Activated naive CD8-positive, alpha-beta T cell treated with anti-CD3 and anti-CD28 coated beads, Interleukin-2, amount 50 U/mL, for 16 hours (primary cell): ENCODE measurements around the gene FBXL7.

ENCODE experiments used
- DNase-seq: peaks from one replicate; pipeline ENCODE4 v3.0.0-alpha.2; 2020; ENCODE audit warnings: low read depth, low spot score

FBXL7 gene

GRCh38 chr5:15762668-15763067, 262.7 kb downstream of the FBXL7 start:
- no peak for DNase-seq

GRCh38 chr5:15763754-15764153, 263.8 kb downstream of the FBXL7 start:
- DNase-seq, result no peak

- DNase-seq, result no peak
Measured at GRCh38 chr5:15768936-15769335, 269.0 kb downstream of the FBXL7 start.

- DNase-seq, result no peak
Measured at GRCh38 chr5:15772131-15772530, 272.2 kb downstream of the FBXL7 start.

GRCh38 chr5:15774632-15775031, 274.7 kb downstream of the FBXL7 start:
- DNase-seq, result no peak

- no peak for DNase-seq
Measured at GRCh38 chr5:15776346-15776745, 276.4 kb downstream of the FBXL7 start.

GRCh38 chr5:15783734-15784133, 283.8 kb downstream of the FBXL7 start:
- no peak for DNase-seq

- DNase-seq, result no peak
Measured at GRCh38 chr5:15785531-15785981, 285.6 kb downstream of the FBXL7 start.

- no peak for DNase-seq
Measured at GRCh38 chr5:15786326-15786725, 286.3 kb downstream of the FBXL7 start.

GRCh38 chr5:15786884-15787283, 286.9 kb downstream of the FBXL7 start:
- DNase-seq, result no peak

GRCh38 chr5:15787681-15788080, 287.7 kb downstream of the FBXL7 start:
- no peak for DNase-seq

GRCh38 chr5:15789642-15790041, 289.7 kb downstream of the FBXL7 start:
- DNase-seq, result no peak

GRCh38 chr5:15790446-15791018, 290.6 kb downstream of the FBXL7 start:
- DNase-seq, result no peak

- DNase-seq, result no peak
Measured at GRCh38 chr5:15791274-15791673, 291.3 kb downstream of the FBXL7 start.

GRCh38 chr5:15791859-15792258, 291.9 kb downstream of the FBXL7 start:
- DNase-seq, result no peak

- no peak for DNase-seq
Measured at GRCh38 chr5:15794052-15794985, 294.3 kb downstream of the FBXL7 start.

- no peak for DNase-seq
Measured at GRCh38 chr5:15796096-15796495, 296.1 kb downstream of the FBXL7 start.

GRCh38 chr5:15796557-15796956, 296.6 kb downstream of the FBXL7 start:
- DNase-seq, result no peak

- DNase-seq, result no peak
Measured at GRCh38 chr5:15797116-15797515, 297.1 kb downstream of the FBXL7 start.

GRCh38 chr5:15798006-15798405, 298.0 kb downstream of the FBXL7 start:
- DNase-seq, result no peak

GRCh38 chr5:15799014-15799413, 299.0 kb downstream of the FBXL7 start:
- DNase-seq, result no peak

GRCh38 chr5:15799612-15800011, 299.6 kb downstream of the FBXL7 start:
- DNase-seq, result no peak

GRCh38 chr5:15803280-15803679, 303.3 kb downstream of the FBXL7 start:
- no peak for DNase-seq
